GM21576 (cell line): ENCODE data around the gene CHRNA4.
"Not testable (repeated sequence)": the region's sequence is repeated elsewhere in the genome, so short reads cannot be mapped to it uniquely, and the experiment has no call there.

Source experiments
- ATAC-seq: cut with Tn5 transposase; IDR thresholded peaks from one replicate; pipeline ENCODE4 v1.9.1; 2021; ENCODE audit warnings: mild to moderate bottlenecking, moderate library complexity; ENCODE audit not compliant: unreplicated experiment

Gene CHRNA4

DNA sequence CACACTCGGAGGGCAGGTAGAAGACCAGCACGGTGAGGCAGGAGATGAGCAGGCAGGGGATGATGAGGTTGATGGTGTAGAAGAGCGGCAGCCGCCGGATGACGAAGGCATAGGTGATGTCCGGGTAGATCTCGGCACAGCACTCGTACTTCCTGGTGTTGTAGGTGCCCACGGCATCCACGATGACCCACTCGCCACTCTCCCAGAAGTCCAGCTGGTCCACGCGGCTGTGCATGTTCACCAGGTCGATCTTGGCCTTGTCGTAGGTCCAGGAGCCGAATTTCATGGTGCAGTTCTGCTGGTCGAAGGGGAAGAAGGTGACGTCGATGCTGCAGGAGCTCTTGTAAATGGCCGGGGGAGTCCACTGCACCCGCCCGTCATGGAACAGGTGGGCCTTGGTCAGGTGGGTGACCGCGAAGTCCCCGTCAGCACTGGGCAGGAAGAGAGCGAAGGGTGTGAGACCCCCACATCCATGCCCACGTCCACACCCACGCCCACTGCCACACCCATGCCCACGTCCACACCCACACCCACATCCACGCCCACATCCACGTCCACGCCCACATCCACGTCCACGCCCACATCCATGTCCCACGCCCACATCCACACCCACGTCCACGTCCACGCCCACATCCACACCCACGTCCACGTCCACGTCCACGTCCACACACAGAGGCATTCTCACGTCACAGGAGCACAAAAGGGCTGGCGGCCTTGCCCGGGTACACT lies 10.4 kb downstream of the CHRNA4 start:
- no peak for ATAC-seq

DNA sequence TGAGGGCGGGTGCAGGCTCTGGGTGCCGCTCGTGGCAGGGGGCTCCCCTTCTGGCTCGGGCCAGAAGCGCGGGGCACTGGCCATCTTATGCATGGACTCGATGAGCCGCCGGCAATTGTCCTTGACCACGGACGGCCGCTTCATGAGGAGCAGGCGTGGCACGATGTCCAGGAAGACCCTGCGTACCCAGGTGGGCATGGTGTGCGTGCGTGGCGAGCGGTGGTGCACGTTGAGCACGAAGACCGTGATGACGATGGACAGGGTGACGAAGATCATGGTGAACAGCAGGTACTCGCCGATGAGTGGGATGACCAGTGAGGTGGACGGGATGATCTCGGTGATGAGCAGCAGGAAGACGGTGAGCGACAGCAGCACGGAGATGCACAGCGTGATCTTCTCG lies 11.0 kb downstream of the CHRNA4 start:
- no peak for ATAC-seq

- no peak for ATAC-seq
Measured at GRCh38 chr20:63349516-63349895, 11.6 kb downstream of the CHRNA4 start.

DNA sequence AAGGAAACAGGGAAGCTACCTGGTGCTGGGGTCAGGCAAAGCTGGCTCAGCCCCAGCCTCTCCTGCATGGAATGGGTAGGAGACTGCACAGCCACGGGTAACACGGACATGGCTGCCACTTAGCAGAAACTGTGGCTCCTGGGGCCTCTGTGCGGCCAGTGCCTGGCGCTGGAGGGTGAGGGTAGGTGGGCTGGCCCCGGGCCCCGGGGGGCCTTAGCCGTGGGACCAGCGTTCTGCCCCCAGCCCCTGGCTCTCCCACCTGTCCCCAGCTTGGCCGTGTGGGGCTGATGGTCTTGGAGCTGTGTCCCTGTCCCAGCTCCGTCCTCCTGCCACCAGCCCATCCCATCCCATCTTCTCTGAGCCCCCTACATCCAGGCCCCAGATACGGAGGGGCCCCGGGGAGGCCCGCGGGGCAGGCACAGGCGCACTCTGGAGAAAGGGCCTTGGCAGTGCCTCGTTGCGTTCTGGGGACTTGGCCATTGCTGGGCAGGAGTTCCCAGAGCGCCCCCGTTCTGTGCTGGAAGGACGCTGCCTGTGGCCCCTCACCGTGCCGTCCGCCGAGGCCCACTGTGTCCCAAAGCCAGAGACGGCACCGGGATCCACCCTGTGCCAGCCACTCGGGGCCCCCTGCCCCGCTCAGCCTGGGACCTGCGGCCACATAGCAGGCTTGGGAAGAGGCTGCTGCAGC lies 12.2 kb downstream of the CHRNA4 start:
- no peak for ATAC-seq

- ATAC-seq, result no peak
Measured at GRCh38 chr20:63347950-63348827, 13.0 kb downstream of the CHRNA4 start.

- ATAC-seq, result no peak
Measured at GRCh38 chr20:63347081-63347741, 13.9 kb downstream of the CHRNA4 start.

DNA sequence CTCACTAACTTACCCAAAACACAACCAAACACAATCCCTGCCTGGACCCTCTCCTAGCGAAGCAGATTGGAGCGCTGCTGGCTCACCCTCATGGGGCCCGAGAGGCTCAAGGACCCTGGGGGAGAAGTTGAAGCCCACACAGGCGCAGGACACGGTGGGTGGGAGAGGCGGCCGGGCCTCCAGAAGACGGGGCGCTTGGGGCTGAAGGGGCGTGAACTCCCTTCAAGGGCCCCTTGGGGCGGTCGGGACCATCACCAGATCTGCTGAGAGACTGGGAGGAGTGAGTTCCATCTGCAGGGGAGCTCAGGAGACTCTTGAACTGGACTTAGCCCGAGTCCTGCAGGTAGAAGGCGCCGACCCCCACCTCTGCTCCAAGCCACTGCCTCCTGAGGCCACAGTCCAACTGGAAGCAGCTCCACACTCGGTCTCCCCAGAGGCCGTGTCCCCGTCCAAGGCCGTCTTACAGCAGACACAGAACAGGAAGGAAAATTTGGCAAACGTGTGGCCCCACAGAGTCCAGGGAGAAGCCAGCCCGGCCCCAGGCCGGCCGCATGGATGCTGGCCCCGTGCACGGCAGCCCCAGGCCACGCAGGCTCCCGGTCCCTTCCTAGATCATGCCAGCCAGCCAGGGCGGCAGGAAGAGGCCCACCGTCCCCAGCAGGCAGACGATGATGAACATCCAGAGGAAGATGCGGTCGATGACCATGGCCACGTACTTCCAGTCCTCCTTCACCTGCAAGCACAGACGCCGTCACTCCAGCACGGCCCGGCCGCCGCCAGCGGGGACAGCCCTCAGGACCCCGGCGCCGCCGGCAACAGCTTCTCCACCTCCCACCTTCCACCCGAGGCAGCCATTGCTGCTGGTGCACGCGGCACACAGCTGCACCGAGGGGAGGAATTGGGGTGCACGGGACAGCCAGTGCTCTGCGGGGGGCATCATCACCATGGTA lies 14.7 kb downstream of the CHRNA4 start:
- ATAC-seq, result no peak

- ATAC-seq, result no peak
Measured at GRCh38 chr20:63345328-63346100, 15.6 kb downstream of the CHRNA4 start.

DNA sequence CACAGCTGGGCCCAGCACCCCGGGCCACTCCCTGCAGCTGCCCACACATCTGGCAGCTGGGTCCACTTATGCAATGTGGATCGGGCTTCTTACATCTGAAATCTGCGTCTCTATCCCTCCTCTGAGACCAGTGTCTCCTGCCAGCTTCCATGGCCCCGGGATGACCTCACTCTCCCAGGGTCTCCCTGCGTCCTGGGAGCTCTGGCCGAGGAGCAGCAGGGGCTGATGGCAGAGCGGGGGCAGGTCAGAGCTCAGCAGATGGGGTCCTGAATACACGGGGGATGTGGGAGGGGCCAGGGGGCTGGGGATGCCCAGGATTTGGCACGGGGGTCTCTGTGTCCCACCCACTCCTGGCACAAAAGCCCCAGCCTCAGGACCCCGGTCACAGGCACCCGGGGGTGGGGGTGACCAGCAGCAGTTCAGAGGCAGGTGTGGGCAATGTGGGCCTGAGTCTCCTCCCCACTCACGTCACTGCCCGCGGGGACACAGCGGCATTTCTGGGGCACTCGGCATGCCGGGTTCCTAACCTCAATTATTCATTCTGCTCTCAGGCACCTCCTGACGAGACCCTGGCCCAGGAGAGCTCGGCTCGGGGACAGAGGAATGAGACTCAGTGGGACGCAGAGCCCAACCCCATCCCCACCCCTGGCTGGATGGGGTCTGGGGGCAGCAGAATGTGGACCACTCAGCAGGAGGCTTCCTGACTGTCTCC lies 16.4 kb downstream of the CHRNA4 start:
- no peak for ATAC-seq

GRCh38 chr20:63343460-63344445 lies 17.4 kb downstream of the CHRNA4 start:
- ATAC-seq, result no peak

GRCh38 chr20:63342561-63343459 lies 18.3 kb downstream of the CHRNA4 start:
- ATAC-seq, result no peak

DNA sequence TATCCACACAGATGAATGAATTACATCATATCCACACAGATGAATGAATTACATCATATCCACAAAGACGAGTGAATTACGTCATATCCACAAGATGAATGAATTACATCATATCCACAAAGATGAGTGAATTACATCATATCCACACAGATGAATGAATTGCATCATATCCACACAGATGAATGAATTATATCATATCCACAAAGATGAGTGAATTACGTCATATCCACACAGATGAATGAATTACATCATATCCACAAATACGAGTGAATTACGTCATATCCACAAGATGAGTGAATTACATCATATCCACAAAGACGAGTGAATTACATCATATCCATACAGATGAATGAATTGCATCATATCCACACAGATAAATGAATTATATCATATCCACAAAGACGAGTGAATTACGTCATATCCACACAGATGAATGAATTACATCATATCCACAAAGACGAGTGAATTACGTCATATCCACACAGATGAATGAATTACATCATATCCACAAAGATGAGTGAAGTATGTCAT lies 20.9 kb downstream of the CHRNA4 start:
- ATAC-seq, result not testable (repeated sequence)

DNA sequence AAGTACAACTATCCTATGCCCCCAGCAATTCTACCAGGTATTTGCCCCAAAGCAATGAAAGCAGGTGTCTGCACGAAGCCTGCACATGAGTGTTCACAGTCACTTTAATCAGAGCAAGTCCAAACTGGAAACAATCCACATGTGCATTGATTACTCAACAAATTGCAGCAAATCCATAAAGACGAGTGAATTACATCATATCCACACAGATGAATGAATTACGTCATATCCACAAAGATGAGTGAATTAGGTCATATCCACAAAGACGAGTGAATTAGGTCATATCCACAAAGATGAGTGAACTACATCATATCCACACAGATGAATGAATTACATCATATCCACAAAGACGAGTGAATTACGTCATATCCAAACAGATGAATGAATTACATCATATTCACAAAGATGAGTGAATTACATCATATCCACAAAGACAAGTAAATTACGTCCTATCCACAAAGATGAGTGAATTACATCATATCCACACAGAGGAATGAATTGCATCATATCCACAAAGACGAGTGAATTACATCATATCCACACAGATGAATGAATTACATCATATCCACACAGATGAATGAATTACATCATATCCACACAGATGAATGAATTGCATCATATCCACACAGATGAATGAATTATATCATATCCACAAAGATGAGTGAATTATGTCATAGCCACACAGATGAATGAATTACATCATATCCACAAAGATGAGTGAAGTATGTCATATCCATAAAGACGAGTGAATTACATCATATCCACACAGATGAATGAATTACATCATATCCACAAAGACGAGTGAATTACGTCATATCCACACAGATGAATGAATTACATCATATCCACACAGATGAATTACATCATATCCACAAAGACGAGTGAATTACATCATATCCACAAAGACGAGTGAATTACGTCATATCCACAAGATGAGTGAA lies 21.7 kb downstream of the CHRNA4 start:
- ATAC-seq, result not testable (repeated sequence)

GRCh38 chr20:63337786-63338420 lies 23.2 kb downstream of the CHRNA4 start:
- ATAC-seq, result no peak
